Caco-2 (cell line): Measurements from ENCODE around the gene TAF11L6. TPM values are rescaled to one million over a fixed set of nuclear protein-coding genes. Genes with fewer than 3 reads are reported as not detected.
"Not testable (repeated sequence)": the region's sequence is repeated elsewhere in the genome, so short reads cannot be mapped to it uniquely, and the experiment has no call there.

Source experiments
- BruUV-seq: library from RNA; stranded (reverse); fragments of 400-500 nt; replicated peaks from 2 replicates; lab custom pipeline; 2021; lab: Mats Ljungman, UMichigan
- CTCF ChIA-PET: fragments of 300-600 bp; sonication (Branson Sonifier 250); formaldehyde crosslinking; loops from one replicate; lab custom pipeline; 2022; ENCODE audit warnings: antibody characterized with exemption; lab: Charles Lee
- POLR2A ChIA-PET: fragments of 300-600 bp; sonication (Branson Sonifier 250); formaldehyde crosslinking; loops from one replicate; lab custom pipeline; 2022; ENCODE audit warnings: antibody characterized with exemption; lab: Charles Lee
- DNase-seq, 2 experiments: peaks; one replicate each; pipeline versions ENCODE4 v3.0.0 to v3.0.0-alpha.2; 2020 to 2022
- H3K27me3 ChIP-seq: replicated peaks from 2 replicates; pipeline ENCODE4 v1.6.0; 2011; ENCODE audit warnings: low read length; ENCODE audit not compliant: control insufficient read depth, insufficient read depth
- H3K36me3 ChIP-seq: 2 replicates; pipeline ENCODE4 v1.5.1; 2011; ENCODE audit warnings: low read length; ENCODE audit not compliant: control insufficient read depth, insufficient read depth
- H3K4me1 ChIP-seq: fragments of 250-450 bp; sonication (Bioruptor Pico); 2 replicates; pipeline ENCODE4 v1.5.1; 2020; ENCODE audit warnings: mild to moderate bottlenecking
- H3K4me3 ChIP-seq: 2 replicates; pipeline ENCODE4 v1.5.1; 2011; ENCODE audit warnings: low read depth, mild to moderate bottlenecking, control low read depth, low read length
- H3K9me3 ChIP-seq: fragments of 250-450 bp; sonication (Bioruptor Pico); 2 replicates; pipeline ENCODE4 v1.5.1; 2020; ENCODE audit warnings: mild to moderate bottlenecking, moderate library complexity
- H3K27ac Mint-ChIP-seq: one replicate; pipeline ENCODE4 v1.8.0; 2022; ENCODE audit warnings: mixed read lengths; ENCODE audit not compliant: unreplicated experiment
- H3K27me3 Mint-ChIP-seq: one replicate; pipeline ENCODE4 v1.8.0; 2022; ENCODE audit warnings: mixed read lengths; ENCODE audit not compliant: insufficient read depth, unreplicated experiment
- H3K36me3 Mint-ChIP-seq: one replicate; pipeline ENCODE4 v1.8.0; 2022; ENCODE audit warnings: mild to moderate bottlenecking, mixed read lengths; ENCODE audit not compliant: insufficient read depth, unreplicated experiment
- H3K4me1 Mint-ChIP-seq: one replicate; pipeline ENCODE4 v1.8.0; 2022; ENCODE audit warnings: low read depth, mixed read lengths; ENCODE audit not compliant: unreplicated experiment
- H3K4me3 Mint-ChIP-seq: one replicate; pipeline ENCODE4 v1.8.0; 2022; ENCODE audit warnings: mild to moderate bottlenecking, moderate library complexity, mixed read lengths; ENCODE audit not compliant: unreplicated experiment
- H3K9me3 Mint-ChIP-seq: one replicate; pipeline ENCODE4 v1.8.0; 2022; ENCODE audit warnings: mixed read lengths; ENCODE audit not compliant: unreplicated experiment
- intact Hi-C: fragments of 100-400 bp; cut with micrococcal nuclease; formaldehyde crosslinking; loops from one replicate; pipeline ENCODE4 v1.10.0; 2022; ENCODE audit not compliant: unreplicated experiment
- total RNA-seq: library from RNA; stranded (reverse); gene quantifications from 2 replicates; pipeline ENCODE4 v1.2.3, GENCODE V29; 2022
- TF ChIP-seq, protein P1 (sequence below), 2 experiments: fragments of 200-600 bp in 1 of 2; IDR thresholded peaks; 1 replicate in 1 of 2; 2 replicates in 1 of 2; pipeline versions ENCODE4 v1.5.1 to v1.8.0; 2011 to 2022; ENCODE audit warnings: antibody characterized with exemption in 1 of 2, control low read depth in 1 of 2, inconsistent platforms in 1 of 2, low read depth in 1 of 2, low read length in 1 of 2, mild to moderate bottlenecking in 1 of 2, moderate library complexity in 1 of 2; ENCODE audit not compliant: insufficient read depth in 1 of 2, severe bottlenecking in 1 of 2, unreplicated experiment in 1 of 2

The TAF11L6 gene
- total RNA-seq, 1 experiment from 2014 or later: not detected

DNA sequence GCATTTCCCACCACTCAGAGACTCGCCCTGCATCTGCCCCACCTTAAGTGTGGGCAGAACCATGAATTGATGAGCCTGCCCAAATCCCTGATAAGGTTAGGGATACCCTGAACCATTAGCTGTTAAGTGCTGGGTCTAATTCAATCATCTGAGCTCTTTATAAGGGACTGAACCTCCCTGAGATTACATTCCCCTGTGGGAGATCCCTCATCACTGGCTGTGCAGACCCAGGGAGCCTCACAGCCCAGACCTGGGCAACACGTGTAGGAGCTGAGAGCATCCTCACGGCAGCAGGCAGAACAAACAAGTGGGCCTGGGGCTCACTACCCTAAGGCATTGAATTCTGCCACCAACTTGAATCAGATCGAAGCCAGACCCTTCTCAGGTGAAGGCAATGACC lies 31.0 kb upstream of the TAF11L6 start:
- Histone ChIP-seq H3K27me3 (no peaks in the 10 kb centered on the region), H3K4me1 (no peaks in the 10 kb centered on the region), H3K4me3 (no peak overlapping the region), H3K36me3 (no peaks in the 10 kb centered on the region), H3K9me3 (peaks cover 3% of the 10 kb centered on the region; the same call in 1 of the 2 replicates)
- TF ChIP-seq, protein P1, sequence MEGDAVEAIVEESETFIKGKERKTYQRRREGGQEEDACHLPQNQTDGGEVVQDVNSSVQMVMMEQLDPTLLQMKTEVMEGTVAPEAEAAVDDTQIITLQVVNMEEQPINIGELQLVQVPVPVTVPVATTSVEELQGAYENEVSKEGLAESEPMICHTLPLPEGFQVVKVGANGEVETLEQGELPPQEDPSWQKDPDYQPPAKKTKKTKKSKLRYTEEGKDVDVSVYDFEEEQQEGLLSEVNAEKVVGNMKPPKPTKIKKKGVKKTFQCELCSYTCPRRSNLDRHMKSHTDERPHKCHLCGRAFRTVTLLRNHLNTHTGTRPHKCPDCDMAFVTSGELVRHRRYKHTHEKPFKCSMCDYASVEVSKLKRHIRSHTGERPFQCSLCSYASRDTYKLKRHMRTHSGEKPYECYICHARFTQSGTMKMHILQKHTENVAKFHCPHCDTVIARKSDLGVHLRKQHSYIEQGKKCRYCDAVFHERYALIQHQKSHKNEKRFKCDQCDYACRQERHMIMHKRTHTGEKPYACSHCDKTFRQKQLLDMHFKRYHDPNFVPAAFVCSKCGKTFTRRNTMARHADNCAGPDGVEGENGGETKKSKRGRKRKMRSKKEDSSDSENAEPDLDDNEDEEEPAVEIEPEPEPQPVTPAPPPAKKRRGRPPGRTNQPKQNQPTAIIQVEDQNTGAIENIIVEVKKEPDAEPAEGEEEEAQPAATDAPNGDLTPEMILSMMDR (IDR thresholded peaks at IDR 0.05; ENCODE audit: insufficient read depth in 1 of 2, low read depth in 1 of 2, low read length in 1 of 2, severe bottlenecking in 1 of 2, unreplicated experiment in 1 of 2): no peak
- ChIA-PET CTCF (no interaction called here), POLR2A (no interaction called here)
- Mint-ChIP-seq H3K4me1 (no peaks in the 10 kb centered on the region), H3K27me3 (no peaks in the 10 kb centered on the region), H3K9me3 (no peaks in the 10 kb centered on the region), H3K27ac (no peak overlapping the region), H3K4me3 (no peak overlapping the region), H3K36me3 (no peaks in the 10 kb centered on the region)
- intact Hi-C loops: no loop called here
- DNase-seq: no peak
- BruUV-seq: no TSS peak

DNA sequence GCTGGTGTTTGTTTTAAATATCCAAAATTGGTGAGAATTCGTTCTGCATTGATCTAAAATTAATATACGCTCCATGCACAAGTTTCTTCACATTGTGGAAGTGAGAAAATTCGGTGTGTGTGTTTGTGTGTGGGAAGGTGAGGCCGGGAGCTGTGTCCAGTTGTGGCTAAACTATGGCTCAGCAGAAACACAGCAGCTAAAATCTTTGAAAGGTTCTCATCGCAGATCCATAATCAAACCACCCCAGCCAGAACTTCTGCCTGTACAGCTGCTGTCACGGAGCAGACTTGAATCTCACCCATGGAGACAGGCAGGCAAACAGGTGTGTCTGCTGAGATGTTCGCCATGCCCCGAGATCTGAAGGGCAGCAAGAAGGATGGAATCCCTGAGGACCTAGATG lies 30.5 kb upstream of the TAF11L6 start, which contains the start of gene TAF11L2:
Gene TAF11L2, plus strand, starts transcription at position 301 of the 400 bp plus-strand sequence.
- H3K27me3 Mint-ChIP-seq, BruUV-seq, H3K27me3 ChIP-seq, CTCF ChIA-PET, H3K27ac Mint-ChIP-seq, H3K36me3 Mint-ChIP-seq, H3K4me1 Mint-ChIP-seq, DNase-seq, intact Hi-C loops, H3K4me3 Mint-ChIP-seq, H3K4me1 ChIP-seq, H3K9me3 ChIP-seq, H3K36me3 ChIP-seq, POLR2A ChIA-PET, H3K4me3 ChIP-seq, H3K9me3 Mint-ChIP-seq: not testable (repeated sequence)

DNA sequence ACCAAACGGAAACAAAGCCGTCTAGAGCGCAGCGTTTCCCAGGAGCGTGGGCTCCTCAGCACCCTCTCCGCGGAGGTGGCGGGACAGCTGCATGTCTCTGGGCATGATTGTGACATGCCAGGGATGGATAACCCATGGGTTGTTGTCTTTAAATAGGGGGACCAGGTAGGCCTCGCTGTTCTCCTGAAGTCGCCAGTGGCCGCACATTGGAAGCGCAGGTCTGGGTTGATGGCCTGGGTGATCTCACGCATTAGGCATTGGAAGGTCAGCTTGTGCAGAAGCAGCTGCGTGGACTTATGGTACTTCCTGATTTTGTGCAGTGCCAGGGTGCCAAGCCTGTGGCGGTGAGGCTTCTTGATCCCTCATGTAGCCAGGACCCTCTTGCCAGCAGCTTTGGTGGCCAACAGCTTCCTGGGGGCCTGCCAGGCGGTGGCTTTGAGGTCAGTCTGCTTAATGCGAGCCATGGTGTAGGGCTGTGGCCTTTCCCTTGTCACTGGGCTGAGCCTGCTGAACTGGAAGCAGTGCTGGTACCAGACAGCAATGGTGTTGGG lies 16.6 kb upstream of the TAF11L6 start:
- Histone ChIP-seq H3K36me3 (no peaks in the 10 kb centered on the region), H3K4me3 (no peak overlapping the region), H3K9me3 (no peaks in the 10 kb centered on the region), H3K4me1 (no peaks in the 10 kb centered on the region), H3K27me3 (no peaks in the 10 kb centered on the region)
- H3K27ac Mint-ChIP-seq: no peak overlapping the region
- no peak overlapping the region for H3K4me3 Mint-ChIP-seq
- ChIA-PET CTCF (no interaction called here), POLR2A (no interaction called here)
- H3K9me3 Mint-ChIP-seq: no peaks in the 10 kb centered on the region
- BruUV-seq: no TSS peak
- TF ChIP-seq, protein P1 (IDR thresholded peaks at IDR 0.05; ENCODE audit: insufficient read depth in 1 of 2, low read depth in 1 of 2, low read length in 1 of 2, severe bottlenecking in 1 of 2, unreplicated experiment in 1 of 2): no peak
- H3K27me3 Mint-ChIP-seq: peaks cover 2% of the 10 kb centered on the region
- H3K4me1 Mint-ChIP-seq: no peaks in the 10 kb centered on the region
- no peak for DNase-seq
- intact Hi-C loops: no loop called here
- no peaks in the 10 kb centered on the region for H3K36me3 Mint-ChIP-seq

DNA sequence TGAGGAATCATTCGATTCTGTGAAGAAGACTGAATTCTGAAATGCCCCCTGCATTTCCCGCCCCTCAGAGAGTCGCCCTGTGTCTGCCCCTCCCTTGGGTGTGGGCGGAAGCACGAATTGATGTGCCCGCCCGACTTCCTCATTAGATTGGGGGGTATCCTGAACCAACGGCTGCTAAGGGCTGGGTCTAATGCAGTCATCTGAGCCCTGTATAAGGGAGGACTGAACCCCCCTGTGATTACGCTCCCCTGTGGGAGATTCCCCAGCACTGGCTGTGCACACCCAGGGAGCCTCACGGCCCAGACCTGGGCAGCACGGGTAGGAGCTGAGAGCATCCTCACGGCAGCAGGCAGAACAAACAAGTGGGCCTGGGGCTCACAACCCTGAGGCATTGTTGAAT lies 10.9 kb upstream of the TAF11L6 start:
- H3K4me1 Mint-ChIP-seq, BruUV-seq, intact Hi-C loops, H3K36me3 Mint-ChIP-seq, H3K36me3 ChIP-seq, H3K27me3 ChIP-seq, POLR2A ChIA-PET, H3K4me3 Mint-ChIP-seq, H3K4me3 ChIP-seq, CTCF ChIA-PET, H3K4me1 ChIP-seq, H3K9me3 Mint-ChIP-seq, H3K27ac Mint-ChIP-seq, H3K27me3 Mint-ChIP-seq, H3K9me3 ChIP-seq: not testable (repeated sequence)
- DNase-seq: peak; percentile 24 to 57

DNA sequence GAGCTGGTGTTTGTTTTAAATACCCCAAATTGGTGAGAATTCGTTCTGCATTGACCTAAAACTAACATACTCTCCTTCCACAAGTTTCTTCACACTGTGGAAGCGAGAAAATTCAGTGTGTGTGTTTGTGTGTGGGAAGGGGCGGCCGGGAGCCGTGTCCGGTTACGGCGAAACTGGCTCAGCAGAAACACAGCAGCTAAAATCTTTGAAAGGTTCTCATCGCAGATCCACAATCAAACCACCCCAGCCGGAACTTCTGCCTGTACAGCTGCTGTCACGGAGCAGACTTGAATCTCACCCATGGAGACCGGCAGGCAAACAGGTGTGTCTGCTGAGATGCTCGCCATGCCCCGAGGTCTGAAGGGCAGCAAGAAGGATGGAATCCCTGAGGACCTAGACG lies 10.4 kb upstream of the TAF11L6 start, which contains the start of gene TAF11L3:
Gene TAF11L3, plus strand, starts transcription at position 301 of the 400 bp plus-strand sequence.
- DNase-seq, BruUV-seq, H3K36me3 ChIP-seq, H3K4me1 Mint-ChIP-seq, CTCF ChIA-PET, POLR2A ChIA-PET, H3K36me3 Mint-ChIP-seq, H3K27me3 Mint-ChIP-seq, H3K9me3 ChIP-seq, H3K27me3 ChIP-seq, H3K4me1 ChIP-seq, H3K4me3 Mint-ChIP-seq, H3K9me3 Mint-ChIP-seq, H3K4me3 ChIP-seq, intact Hi-C loops, H3K27ac Mint-ChIP-seq: not testable (repeated sequence)

DNA sequence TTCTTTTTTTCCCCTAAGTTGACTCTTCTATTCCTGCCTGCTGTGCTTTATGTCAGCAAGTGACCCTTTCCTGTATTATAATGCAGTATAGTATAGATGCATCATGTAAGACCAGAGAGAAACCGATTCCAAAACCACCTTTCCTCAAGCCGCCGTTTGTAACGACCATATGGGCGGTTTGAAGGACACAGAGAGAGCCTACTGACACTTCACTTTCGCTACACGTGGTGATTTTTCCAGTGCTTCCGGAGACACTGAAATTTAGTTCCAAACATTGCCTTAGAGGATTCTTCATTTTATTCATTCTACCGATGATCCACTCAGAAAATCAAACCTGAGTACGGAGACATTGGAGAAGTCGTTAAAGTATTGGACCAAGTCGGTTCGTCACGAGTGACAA lies 9.0 kb upstream of the TAF11L6 start:
- CTCF ChIA-PET, POLR2A ChIA-PET, H3K9me3 ChIP-seq, H3K36me3 ChIP-seq, DNase-seq, H3K4me3 Mint-ChIP-seq, H3K4me1 ChIP-seq, BruUV-seq, H3K27me3 ChIP-seq, H3K27me3 Mint-ChIP-seq, H3K9me3 Mint-ChIP-seq, intact Hi-C loops, H3K4me1 Mint-ChIP-seq, H3K36me3 Mint-ChIP-seq, H3K4me3 ChIP-seq, H3K27ac Mint-ChIP-seq: not testable (repeated sequence)
